ENCODE measurements around the gene EIF2S3B.
"Not testable (repeated sequence)": the region's sequence is repeated elsewhere in the genome, so short reads cannot be mapped to it uniquely, and the experiment has no call there.

EIF2S3B gene

DNA sequence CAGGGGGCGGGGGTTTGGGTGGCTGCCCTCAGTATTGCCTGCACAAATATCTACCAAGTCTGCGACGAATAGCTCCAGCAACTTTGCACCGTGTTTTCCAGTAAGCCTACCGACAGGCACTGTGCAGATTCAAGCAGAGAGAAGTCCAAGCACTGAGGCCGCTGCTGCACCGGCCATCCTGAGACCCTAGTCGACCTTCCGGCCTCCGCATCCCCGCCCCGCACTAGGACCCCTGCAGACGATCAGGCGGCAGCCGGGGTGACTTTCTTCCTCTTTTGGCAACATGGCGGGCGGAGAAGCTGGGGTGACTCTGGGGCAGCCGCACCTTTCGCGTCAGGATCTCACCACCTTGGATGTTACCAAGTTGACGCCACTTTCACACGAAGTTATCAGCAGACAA is at the start of gene EIF2S3B:
EIF2S3B (plus strand) TSS at position 271 of the 400 bp plus-strand sequence; CDS start at position 284, 13 bp downstream.
- DNase-seq (ENCODE audit: low read depth) = no peak

GRCh38 chr12:10456856-10457255 is 48.8 kb upstream of the EIF2S3B start:
- no peak for DNase-seq (ENCODE audit: low read depth)

GRCh38 chr12:10457760-10458159 is 47.9 kb upstream of the EIF2S3B start:
- no peak for DNase-seq (ENCODE audit: low read depth)

- no peak for DNase-seq (ENCODE audit: low read depth)
These were observed 39.4 kb upstream of the EIF2S3B start for GRCh38 chr12:10466311-10466710.

GRCh38 chr12:10469701-10470100 is 36.0 kb upstream of the EIF2S3B start:
- no peak for DNase-seq (ENCODE audit: low read depth)

- DNase-seq (ENCODE audit: low read depth) = not testable (repeated sequence)
These were observed 32.9 kb upstream of the EIF2S3B start for GRCh38 chr12:10472808-10473207.

DNA sequence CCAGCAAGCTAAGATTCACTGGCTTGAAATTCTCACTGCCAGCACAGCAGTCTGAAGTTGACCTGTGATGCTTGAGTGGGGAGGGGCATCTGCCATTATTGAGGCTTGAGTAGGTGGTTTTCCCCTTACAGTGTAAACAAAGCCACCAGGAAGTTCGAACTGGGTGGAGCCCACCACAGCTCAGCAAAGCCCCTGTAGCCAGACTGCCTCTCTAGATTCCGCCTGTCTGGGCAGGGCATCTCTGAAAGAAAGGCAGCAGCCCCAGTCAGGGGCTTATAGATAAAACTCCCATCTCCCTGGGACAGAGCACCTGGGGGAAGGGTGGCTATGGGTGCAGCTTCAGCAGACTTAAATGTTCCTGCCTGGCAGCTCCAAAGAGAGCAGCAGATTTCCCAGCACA is 23.8 kb upstream of the EIF2S3B start:
- not testable (repeated sequence) for DNase-seq (ENCODE audit: low read depth)

DNA sequence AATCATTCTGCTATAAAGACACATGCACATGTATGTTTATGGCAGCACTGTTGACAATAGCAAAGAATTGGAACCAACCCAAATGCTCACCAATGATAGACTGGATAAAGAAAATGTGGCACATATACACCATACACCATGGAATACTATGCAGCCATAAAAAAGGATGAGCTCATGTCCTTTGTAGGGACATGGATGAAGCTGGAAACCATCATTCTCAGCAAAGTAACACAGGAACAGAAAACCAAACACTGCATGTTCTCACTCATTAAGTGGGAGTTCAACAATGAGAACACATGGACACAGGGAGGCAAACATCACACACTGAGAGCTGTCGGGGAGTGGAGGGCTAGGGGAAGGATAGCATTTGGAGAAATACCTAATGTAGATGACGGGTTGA is 18.4 kb upstream of the EIF2S3B start:
- DNase-seq (ENCODE audit: low read depth) = not testable (repeated sequence)

DNA sequence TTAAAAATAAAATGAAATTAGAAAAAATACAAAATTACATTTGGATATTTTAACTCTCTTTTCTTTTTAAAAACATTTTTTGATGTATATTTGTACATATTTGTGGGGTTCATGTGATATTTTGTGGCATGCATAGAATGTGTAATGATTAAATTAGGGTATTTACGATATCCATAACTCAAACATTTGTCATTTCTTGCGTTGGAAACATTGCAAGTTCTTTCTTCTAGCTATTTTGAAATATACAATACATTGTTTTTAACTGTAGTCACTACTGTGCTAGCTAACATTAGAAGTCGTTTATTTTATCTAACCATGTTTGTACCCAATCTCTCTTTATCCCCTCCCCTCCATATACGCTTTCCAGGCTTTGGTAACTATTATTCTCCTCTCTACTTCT is 13.9 kb upstream of the EIF2S3B start:
- no peak for DNase-seq (ENCODE audit: low read depth)

DNA sequence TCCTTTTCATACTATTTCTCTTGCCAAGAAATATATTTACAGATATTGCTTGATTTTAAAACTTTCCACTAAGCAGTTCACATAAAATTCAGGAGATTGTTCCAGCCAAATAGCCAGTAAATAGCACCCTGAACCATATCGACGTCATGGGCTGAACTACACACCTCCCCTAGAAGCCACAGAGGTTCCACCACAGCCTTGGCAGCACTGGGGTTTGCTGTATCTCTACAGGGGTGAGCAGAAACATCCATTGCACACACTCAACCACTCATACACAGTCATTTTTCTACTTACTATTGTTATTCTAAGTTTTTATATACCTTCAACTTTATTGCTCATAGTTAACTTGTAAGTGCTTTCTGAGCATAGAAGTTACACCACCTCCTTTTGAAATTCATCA is 8.1 kb upstream of the EIF2S3B start:
- no peak for DNase-seq (ENCODE audit: low read depth)

DNA sequence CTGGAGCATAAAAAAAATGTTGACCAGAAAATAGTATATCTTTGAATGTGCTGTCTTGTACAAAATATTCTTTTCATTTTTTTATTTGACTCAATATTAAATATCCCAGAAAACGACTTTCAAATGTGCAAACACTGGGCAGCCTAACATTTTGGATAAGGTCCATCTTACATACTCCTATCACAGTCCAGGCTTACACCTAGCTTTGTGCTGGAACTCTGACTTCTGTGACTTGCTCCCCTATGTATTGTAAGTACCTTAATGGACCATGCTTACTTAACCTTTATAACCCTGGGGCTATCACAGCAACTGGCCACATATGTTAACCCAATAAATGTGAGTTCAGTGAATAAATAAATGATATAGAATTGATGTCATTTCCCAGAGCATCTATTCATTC is 7.6 kb upstream of the EIF2S3B start:
- DNase-seq (ENCODE audit: low read depth) = no peak

GRCh38 chr12:10501030-10501429 is 4.7 kb upstream of the EIF2S3B start:
- DNase-seq (ENCODE audit: low read depth) = no peak

DNA sequence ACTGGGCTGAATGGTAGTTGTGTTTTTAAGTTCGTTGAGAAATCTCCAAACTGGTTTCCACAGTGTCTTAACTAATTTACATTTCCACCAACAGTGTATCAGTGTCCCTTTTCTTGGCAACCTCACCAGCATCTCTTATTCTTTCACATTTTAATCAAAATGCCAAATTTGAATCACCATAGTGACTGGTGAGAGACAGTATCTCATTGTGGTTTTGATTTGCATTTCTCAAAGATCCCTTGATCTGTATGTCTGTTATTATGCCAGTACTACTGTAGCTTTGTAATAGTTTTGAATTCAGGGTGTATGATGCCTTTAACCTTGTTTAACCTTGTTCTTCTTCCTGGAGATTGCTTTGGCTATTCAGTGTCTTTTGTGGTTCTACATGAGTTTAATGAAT is 2.2 kb upstream of the EIF2S3B start:
- no peak for DNase-seq (ENCODE audit: low read depth)

DNA sequence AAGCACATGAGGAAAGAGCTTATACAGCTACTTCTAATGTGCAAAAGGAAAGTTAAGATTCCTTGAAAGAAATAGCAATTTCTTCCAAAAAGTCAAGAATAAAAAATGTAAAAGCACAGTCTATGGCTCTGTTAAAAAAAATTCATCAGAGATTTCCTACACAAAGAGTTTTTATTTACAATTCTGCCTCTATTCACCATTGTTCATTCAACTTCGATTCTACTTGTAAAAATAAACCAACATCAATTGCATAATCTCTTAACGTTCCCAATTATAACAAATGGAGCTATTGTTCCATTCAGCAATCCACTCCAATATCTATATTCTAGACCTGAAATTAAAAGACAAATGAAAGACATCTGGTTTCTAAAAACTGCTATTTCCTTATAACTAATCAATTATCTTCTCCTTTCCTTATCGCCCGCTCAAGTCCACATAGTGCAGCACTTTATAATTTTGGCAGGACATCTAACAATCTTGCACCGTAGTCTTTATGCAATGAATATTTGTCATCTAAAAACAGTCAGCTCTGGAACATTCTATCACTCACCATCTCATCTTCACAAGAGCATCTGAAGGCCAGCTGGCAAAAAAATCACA is 6.2 kb downstream of the EIF2S3B start:
- DNase-seq (ENCODE audit: low read depth) = no peak

GRCh38 chr12:10512798-10513197 is 7.1 kb downstream of the EIF2S3B start:
- no peak for DNase-seq (ENCODE audit: low read depth)

- DNase-seq (ENCODE audit: low read depth) = no peak
These were observed 15.9 kb downstream of the EIF2S3B start for GRCh38 chr12:10521555-10521954.

GRCh38 chr12:10528174-10528953 is 22.7 kb downstream of the EIF2S3B start:
- no peak for DNase-seq (ENCODE audit: low read depth)

GRCh38 chr12:10529603-10530002 is 23.9 kb downstream of the EIF2S3B start:
- no peak for DNase-seq (ENCODE audit: low read depth)

GRCh38 chr12:10537721-10538120 is 32.0 kb downstream of the EIF2S3B start:
- DNase-seq (ENCODE audit: low read depth) = no peak

DNA sequence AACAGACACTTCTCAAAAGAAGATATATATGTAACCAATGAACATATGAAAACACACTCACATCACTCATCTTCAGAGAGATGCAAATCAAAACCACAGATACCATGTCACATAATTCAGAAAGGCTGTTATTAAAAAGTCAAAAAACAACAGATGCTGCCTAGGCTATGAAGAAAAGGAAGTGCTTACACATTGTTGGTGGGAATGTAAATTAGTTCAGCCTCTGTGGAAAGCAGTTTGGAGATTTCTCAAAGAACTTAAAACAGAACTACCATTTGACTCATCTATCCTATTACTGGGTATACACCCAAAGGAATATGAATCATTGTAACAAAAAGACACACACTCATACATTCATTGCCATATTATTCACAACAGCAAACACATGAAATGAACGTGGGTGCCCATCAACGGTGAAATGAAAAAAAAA is 35.1 kb downstream of the EIF2S3B start:
- no peak for DNase-seq (ENCODE audit: low read depth)

DNA sequence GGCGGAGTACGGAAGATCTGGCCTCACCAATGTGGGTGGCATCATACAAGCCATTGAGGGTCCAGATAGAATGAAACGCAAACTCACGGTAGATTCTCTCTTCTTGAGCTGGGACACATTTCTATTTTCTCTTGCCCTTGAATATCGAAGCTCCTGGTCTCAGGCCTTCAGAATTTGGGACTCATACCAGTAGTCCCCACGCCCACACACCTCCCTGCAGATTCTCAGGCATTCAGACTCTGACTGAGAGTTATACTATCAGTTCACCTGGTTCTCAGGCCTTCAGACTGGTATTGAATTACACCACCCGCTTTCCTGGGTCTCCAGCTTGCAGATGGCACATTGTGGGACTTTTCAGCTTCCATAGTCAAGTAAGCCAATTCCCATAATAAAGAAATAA is 37.8 kb downstream of the EIF2S3B start:
- no peak for DNase-seq (ENCODE audit: low read depth)

DNA sequence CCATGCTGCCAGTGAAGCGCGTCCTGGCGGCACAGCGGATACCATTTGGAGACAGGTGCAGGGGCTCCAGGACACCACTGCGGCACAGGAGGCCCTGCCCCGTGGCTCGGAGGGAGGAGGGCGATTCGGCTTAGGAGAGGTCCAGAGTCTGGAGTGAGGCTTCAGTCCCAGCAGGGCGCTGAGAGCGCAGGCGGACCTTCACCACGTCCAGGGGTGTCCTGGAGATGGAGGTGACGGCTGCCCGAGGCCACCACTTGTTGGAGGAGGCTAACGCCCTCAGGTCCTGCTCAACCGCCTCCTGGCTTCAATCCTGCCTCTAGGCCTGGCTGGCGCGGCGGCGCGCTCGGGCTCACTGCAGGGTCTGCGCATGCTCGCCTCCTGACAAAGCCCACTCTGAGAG is 45.7 kb downstream of the EIF2S3B start:
- no peak for DNase-seq (ENCODE audit: low read depth)

DNA sequence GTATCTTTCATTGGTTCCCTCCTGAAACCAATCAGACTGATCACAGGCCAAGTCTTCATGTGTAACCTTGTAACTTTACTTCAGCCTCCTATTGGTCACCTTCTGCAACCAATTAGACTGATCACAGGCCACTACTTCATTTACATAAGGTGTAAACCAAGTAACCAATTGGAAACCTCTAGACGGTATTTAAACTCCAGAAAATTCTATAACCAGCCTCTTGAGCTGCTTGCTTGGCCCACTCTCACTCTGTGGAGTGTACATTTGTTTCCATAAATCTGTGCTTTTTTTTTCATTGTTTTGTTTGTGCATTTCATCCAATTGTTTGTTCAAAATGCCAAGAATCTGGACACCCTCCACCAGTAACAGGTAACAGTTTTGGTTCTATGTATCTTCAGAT is 47.5 kb downstream of the EIF2S3B start:
- DNase-seq (ENCODE audit: low read depth) = no peak

DNA sequence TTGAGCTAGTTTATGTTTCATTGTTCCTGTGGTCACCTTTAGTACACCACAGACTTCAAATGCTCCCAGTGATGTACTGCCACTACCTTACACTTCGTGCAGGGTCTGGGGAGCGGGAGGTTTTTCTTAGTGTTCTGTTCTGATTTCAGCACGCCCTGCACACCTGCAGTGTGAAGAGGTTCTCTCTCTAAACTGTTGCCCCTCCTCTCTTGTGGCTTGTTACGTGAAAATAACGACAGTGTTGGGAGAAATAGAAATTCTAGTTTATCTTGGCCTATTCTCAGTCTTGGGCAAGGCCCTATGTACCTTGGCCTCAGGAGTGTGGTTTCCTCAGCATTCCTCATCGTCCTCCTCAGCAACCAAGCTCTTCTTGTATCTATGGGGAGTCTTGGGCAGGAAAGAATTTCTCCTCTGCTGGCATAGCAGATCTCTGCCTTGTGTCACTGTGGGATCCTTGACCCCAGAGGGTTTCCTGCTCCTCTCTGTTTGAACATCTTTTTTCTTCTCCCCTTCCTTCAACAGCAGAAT is 48.6 kb downstream of the EIF2S3B start:
- DNase-seq (ENCODE audit: low read depth) = no peak
